Inflammatory macrophage treated with lipopolysaccharide for 4 hours (primary cell): ENCODE measurements around the gene TMOD1.

Experiments
- DNase-seq: peaks from one replicate; pipeline ENCODE4 v3.0.0-alpha.2; 2020

The TMOD1 gene

DNA sequence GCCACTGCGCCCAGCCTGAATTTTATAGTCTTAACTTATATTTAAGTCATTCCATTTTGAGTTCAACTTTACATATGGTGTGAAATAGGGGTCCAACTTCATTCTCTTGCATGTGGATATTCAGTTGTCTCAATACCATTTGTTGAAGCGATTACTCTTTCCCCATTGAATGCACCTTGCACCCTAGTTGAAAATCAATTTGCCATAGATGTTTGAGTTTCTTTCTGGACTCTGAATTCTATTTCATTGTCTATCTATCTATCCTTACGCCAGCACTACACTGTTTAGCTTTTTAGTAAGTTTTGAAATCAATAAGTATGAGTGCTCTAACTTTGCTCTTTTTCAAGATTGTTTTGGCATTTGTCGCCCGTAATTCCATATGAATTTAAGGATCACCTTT, 49.8 kb downstream of the TMOD1 start:
- DNase-seq, result no peak

DNA sequence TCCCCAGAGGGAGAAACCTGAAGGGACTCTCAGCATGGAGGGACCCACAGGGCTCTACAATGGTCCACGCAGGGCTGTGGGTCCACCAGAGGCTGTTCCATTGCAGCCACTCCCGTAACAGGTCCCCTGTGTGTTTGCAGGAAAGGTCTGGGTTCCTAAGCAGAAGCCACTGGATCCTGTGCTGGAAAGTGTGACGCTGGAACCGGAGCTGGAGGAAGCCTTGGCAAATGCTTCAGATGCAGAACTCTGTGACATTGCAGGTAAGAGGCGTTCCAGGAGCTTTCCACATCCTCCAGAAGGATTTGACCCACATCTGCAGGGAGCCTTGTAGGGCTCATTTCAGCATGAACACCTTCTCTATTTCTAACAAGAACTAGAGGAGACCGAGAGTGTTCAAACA, 51.7 kb downstream of the TMOD1 start:
- no peak for DNase-seq

DNA sequence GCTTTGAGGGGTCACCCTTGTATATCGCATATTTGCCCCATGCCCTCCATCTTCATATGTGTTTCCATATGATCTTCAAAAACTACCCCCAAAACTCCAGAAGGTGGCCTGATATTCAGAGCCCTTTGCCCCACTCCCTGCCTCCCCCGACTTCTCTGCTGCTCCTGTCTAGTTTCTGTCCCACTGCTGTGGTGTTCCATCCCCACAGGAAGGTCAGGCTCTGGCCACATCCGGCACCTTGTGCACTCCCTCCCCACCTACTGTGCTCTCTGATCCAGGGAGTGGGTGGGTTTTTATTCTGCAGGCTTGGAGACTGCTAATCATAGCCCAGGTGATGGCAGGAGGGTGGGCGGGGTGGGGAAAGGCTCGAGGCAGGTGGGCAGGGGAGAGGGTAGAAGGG, 52.4 kb downstream of the TMOD1 start:
- DNase-seq, result no peak

DNA sequence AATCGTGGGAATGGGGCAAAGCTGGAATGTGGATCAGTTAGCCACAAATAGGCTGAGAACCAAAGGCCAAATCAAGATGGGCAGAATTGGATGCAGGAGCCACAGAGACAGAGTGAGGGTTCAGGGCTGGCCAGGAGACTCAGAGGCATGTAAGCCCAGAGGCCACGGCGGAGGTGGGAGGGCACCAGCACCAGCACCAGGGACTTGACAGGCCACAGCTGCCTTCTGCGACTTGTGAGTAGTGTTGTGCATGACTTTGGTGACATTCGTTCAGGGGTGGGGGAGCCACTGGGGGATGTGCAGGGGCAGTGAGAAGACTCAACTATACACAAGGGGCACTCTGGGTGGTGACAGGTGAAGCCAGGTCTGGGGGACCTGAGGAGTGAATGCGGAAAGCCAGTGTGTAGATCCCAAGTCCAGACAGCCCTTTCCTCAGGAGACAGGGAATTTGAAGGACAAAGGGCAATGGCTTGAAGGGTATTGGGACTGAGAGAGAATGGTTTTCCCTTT, 53.2 kb downstream of the TMOD1 start:
- DNase-seq, result no peak

DNA sequence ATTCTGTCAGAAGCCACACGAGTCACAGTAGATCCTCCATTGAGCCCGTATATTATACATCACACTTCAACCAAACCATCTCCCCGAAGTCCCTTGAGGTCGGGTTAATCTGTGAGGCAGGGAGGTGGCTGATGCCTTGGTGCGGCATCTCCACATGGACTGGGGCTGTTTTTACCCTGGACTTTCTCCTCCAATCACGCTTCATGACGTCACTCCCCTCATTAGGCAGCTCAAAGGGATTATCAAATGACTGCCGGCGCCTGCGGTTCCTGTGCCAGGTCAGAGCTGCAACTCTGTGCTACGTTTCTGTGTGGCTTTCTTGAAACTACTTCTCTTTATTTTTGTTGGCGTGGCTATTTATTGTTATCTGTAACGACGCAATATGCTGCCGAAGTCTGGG, 53.7 kb downstream of the TMOD1 start:
- DNase-seq, result no peak

DNA sequence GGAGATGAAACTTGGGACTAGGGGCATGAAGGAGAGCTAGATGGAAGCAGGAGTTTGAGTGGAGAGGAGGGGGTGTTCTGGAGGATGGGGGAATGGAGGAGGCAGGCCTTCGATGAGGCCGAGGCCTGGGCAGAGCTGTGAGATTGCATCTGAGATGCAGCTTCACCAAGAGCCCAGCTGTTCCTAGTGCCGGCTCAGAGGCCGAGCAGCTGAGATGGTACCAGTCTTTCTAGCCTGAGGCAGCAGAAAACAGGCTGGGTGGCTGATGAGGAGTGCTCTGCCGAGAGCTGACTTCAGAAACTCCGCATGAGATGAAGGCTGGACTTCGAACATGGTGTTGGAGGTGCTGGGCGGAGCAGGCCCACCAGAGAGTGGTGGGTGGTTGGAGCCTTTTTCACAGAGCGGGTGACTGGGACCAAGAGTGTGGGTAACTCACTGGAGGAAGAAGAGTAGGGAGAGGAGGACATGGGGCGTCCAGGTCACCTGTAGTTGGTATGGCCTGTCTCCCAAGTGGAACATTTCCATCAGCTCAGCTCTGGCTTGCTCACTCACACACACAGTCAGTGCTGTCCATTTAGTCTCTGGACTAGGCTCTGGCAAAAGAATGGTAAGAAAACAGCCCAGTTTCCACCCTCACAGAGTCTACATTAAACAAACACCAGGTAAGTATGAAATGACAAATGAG, 54.7 kb downstream of the TMOD1 start:
- no peak for DNase-seq

DNA sequence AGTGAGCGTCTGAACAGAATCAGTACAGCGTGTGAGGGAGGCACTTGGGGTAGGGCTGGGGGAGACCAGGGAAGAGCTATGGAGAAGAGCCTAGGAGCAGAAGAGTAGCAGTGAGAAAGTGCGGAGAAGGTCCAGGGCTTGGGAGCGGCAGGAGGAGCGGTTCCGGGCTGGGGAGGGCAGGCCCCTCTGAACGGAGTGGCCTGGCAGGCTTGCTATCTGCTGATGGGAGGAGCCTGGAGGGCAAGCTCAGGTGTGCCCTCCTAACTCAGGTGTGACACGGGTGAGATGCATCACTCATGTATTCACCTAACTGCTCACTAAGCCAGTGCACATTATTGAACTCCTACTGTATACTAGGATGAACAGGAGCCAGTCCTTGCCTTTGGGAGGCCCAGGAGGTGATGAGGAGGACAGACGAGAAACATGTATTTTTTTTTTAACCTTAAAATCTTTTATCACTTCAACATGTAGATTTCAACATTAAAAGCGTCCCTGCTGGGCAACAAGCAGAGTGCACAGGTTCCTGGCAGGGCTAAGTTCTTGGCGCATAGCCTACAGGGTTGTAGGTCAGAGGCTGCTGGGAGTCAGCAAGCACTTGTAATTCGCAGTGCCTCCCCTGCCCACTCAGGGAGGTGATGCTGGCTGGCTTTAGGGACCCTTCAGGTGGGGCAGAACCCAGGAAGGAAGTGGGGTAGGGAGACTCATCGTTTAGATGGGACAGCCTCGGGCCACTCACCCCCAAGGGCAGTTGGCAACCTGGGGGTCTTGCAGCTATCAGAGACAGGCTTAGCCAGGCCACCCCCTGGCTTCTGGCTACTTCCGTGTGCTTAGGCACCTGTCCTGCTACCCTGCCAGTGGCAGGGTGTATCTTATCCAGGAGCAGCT, 55.5 kb downstream of the TMOD1 start:
- DNase-seq, result no peak

DNA sequence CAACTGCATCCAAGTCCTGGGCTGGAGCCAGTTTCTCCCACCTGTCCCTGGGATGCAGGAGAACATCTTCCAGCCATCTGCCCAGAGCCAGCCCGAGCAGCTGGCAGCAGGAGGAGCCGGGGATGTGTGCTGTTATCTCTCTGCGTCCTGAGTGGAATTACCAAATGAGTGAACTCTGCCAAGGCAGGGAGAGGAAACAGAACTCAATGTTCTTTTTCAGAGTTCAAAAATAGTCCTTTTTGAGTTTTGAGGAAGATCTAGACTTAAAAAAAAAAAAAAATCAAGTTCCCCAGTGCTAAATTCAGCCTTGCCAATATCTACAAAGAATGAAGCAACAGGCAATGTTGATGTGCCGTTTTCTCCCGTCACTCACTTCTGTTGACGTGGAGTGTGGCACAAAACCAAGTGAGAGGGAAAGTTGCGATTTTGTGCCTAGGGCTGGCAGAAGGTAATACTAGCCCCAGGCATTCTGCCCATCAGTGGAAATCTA, 56.2 kb downstream of the TMOD1 start:
- peak; percentile 30 for DNase-seq

DNA sequence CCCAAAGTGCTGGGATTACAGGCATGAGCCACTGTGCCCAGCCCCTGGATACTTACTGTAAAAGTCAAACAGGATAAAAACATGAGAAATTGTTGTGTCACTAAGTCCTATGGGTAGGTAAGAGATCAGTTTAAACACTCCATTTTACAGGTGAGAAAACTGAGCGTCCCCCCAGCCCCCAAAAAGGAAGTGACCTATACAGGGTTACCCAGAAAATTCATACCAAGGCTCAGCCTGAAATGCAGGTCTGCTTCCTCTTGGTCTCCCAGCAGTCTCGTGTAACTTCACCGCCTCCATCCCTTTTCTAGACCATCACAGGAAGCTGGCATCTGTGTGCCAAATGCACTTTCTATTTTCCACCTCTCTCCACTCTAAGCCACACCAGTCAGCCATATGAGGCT, 57.2 kb downstream of the TMOD1 start:
- no peak for DNase-seq

DNA sequence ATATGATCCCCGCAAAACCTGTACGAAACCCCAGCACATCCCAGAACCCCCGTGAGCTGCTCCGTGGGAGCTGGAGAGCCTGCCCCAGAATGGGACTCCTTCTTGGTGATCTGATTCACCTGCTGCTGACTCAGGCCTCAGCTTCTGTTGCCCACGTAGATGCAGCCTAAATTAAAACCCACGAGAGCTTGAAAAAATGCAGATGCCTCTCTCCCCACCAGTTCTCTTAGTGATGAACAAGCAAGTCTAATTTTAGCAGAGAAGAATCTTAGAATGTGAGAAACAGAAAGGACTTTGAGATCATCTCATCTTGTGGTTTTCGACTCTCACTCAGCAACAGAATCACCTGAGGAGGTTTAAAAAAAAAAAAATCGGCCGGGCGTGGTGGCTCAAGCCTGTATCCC, 57.6 kb downstream of the TMOD1 start:
- no peak for DNase-seq

DNA sequence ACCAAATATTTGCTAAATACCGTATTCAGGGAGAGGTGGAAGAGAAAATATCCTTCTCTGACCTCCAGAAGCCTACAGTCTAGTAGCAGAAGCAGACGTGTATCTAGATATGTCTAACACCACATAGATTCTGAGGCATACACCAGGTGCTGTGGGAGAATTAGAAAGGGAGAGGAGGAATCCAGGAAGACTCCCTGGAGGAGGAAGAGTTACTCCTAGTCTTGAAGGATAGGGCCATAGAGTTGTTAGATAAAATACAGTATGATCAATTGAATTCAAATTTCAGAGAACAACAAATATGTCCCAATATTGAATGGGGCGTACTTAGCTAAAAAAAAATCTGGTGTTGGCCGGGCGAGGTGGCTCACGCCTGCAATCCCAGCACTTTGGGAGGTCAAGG, 58.7 kb downstream of the TMOD1 start:
- DNase-seq, result no peak

DNA sequence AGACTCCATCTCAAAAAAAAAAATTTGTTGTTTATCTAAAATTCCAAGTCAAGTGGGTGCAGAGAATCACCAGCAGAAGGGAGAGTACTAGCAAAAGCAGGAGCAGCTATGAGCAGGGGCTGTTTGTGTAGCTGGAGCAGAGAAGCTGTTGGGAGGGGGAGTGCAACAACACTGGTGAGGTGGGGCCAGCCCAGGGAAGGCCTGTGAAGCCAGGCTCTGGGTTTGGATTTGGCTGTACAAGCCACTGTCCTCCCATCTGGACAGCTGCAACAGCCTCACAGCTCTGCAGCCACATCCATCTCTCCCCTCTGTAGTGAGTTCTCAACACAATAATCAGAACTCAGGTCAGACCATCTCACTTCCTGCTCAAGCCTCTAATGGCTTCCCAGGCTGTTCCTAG, 59.4 kb downstream of the TMOD1 start:
- DNase-seq, result no peak

DNA sequence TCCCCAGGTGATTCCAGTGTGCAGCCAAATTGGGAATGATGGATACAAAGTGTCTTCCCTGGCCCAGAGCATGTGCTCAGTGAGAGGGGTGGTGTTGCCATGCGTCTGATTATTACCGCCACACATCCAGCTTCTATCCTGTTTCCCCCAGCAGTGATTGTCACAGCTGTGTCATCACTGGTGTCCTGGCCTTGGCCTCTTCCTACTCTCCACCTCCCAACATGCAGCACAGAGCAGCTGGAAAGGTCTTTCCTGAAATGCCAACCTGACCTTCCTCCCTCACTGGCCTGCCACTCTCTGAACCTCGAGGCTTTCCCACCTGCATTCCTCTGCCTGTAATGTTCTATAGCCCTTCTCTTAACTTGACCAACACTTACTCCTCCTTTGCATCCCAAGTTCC, 60.0 kb downstream of the TMOD1 start:
- no peak for DNase-seq

DNA sequence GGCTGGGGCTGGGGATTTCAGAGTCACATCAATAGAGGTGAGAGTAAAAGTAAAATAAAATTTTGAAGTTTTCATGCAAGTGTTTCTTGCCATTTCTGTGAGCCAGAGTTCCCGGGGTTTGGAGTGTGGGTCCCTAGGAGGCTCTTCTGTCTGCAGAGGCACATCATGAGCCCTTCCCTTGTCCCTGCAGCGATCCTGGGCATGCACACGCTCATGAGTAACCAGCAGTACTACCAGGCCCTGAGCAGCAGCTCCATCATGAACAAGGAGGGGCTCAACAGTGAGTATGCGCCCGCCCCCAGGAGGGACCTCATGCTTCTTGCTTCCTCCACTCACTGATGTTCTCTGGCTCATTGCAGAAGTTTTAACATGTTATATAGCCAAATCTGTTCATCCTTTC, 61.1 kb downstream of the TMOD1 start:
- no peak for DNase-seq

DNA sequence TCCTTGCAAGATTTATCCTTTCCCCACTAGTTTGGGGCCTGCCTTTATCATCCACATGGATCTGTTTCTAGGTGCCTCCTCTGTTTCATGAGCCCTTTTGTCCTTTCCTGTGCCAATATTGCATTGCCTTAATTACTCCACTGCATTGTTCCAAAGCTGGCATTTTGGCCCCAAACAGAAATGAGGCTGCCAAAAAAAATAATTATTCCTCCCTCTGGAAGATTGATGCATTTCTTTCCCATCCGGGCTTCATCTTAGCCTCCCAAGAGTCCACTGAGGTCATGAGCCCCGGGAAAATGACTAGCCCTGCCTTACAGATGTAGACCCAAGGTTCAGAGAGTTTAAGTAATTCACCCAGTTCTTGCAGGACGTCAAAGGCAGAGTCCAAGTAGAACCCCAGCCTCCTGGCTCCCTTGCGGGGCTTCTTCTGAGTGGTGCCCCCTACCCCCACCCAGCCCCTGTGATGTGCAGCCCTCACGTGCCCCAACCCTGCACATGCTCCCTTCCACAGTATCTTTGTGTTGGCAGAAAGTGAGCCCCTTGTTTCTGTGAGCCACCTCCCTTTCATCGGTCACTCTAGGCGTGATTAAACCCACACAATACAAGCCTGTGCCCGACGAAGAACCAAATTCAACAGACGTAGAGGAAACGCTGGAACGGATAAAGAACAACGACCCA, 62.1 kb downstream of the TMOD1 start:
- no peak for DNase-seq

DNA sequence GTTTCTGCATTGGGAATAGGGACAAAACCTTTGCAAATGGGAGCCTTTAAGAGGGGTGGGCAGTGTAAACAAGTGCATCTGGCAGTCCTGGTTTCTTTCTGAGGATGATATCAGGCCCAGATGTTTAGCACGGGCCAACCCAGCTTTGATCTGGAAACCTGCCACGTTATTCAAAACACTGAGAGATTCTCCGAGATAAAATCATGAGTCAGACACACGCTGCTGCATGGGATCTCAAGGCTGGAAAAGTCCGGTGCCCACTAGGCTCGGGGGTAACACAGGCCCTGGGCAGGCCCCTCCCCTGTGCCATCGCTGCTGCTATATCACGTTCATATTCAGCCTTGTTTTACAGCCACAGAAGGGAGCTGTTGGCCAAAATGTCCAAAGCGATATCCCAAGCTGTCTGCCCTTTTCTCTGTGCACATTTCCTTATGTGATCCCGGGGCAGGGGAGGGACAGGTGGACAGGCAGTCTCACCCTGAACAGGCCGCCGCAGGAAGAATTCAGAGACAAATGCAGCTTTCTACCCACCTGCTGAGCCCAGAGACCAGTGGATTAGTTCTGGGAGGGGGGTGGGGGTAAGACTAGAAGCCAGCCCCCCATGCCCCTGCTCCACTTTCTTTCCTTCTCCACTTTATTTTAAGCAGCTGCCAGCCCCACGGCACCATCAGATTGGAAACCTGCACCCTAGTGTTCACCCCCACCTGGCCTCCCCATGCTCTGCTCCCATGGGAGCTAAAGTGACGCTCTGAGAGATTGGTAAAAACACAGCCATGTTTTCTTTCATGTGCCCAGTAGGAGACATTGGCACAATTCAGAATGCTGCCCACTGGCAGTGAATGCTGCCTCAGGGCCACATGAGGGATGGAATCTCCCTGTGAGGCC, 63.1 kb downstream of the TMOD1 start:
- DNase-seq, result no peak

DNA sequence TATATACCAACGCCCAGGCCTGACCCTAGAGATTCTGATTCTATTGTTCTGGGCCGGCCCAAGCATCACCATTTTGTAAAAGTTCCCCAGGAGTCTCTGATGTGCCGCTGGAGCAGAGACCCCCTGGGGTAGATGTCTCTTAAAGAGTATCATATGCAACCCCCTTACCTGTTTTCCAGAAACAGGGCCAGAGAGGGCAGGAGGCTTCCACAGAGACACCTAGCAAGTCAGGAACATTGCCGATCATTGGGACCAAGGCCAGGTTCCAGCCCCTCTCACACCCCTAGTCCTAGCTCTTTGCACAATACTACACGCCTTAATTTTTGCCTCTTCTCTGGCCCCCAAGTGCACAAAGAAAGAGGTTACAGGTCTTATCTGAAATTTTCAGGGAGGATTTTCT, 63.8 kb downstream of the TMOD1 start:
- DNase-seq, result no peak

DNA sequence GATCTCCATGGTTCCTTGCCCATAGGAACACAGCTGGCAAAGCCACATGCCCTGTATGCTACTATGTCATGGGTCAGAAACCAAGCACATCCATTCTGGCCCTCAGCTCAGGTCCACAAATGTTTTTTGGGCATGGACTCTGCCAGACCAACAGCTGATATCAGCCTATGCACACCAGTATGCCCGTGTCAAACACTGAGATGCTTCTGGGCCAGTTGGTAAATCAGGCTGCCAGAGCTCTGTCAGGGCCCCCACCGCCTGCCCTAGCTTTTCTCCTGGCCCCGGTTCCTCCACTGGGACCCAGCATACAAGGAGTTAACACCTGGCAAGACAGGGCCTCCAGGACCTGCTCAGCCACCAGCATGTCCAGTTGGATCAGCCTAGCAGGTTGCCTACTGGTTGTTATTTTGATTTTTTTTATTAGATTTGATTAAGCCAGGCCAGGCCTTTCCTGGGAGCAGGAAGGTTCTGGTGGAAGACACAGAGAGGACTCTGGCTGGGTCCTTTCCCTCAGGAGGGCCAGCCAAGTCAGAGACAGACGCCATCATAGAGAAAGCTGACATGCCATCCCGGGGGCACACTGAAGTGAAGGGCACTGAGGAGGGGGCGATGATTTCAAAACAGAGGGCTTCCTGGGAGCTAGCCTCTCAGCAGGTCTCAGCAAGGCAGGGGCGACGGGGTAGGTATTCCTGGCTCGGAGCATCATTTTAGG, 65.9 kb downstream of the TMOD1 start:
- DNase-seq, result no peak

DNA sequence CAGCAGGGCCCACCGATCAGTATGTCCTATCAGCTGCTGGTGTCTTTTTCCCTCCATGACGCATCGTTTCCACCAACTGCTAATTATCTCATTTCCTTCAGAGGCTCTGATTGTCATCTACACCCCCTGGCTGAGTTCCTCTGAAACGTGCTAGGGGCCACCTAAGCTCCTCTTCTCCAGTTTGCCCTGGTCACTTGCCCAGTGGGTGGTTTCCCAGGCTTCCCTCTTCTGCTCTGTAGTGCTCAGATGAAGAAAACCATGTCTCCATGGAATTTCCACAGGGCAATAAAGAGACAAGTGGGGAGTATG, 66.4 kb downstream of the TMOD1 start:
- peak; percentile 17 for DNase-seq

DNA sequence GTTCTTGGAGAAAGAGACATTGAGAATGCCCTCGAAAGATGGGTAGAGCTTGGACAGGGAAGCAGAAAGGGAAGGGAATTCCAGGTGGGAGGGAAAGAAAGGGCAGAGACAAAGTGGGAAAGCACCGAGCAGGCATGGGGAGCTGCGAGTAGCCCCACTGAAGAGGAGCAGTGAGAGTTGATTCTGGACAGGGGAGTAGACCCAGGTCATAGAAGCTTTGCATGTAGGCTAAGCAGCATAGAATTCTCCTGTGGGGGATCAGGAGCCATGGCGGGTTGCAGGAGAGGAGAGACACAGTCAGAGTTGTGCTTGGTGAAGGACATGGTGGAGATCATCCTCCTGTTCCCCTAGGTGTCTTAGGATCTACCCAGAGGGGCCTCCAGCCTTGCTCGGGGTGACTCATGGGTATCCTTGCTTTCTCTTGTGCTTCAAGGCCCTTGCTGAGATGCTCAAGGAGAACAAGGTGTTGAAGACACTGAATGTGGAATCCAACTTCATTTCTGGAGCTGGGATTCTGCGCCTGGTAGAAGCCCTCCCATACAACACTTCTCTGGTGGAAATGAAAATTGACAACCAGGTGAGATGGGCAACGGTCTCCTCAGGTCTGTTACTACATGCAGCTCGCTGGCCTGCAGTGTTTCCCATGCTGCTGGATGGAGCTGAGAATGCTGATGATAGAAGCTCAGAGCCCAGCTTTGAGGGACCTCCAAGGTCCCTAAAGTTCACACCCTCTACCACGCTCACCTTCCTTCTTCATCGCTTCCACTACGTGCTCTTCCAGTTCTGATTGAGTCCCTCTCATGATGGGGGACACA, 67.2 kb downstream of the TMOD1 start:
- no peak for DNase-seq

DNA sequence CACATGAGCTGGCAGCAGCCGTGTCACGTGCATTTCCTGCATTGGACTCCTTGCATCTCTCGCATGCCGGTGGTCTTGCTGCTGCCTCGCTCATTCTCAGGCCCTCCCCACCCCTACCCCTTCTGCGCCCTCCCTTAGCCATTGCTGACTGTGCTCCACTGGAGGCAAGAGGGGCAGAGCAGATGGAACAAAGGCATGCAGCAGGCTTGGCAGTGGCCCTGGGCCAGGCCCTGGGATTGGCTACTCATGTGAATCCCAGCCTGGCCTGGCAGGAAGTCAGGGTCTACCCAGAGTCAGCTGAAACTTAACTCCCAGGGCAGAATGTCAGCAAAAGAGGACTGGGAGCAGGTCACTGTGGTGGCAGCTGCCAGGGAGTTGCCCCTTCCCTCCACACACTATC, 69.4 kb downstream of the TMOD1 start:
- no peak for DNase-seq
